SK-N-MC (cell line): ENCODE data around the gene COL27A1.

Experiments
- EZH2 ChIP-seq: fragments of 200-600 bp; sonication (generic); IDR thresholded peaks from one replicate; pipeline ENCODE4 v1.6.1; 2017; ENCODE audit warnings: antibody characterized with exemption
- POLR2AphosphoS5 ChIP-seq: IDR thresholded peaks from 2 replicates; pipeline ENCODE4 v1.6.1; 2012; ENCODE audit warnings: mild to moderate bottlenecking, low read depth, low read length, borderline replicate concordance

DNA sequence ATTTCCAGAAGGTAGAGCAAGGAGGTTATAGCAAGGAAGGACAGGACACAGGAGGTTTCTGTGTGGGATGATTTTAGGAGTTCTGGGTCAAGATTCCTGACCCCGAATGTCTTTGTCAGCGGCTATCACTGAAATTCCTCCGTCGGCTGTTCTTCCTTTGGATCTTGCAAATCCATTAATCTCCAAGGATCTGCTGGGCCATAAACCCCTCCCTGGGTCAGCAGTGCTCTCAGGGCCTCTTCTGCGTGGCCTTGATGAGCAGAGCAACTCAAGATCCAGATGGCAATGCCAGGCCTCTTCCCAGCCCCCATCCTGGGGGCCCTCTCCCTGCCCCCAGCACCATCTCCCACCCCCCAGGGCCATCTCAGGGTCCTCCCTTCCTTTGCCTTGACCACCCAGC, 16.3 kb upstream of the COL27A1 start:
- TF ChIP-seq POLR2AphosphoS5 (no peak), EZH2 (no peak)
